Measurements from ENCODE around the gene PRDX5. TPM values are rescaled to one million over a fixed set of nuclear protein-coding genes. Genes with fewer than 3 reads are reported as not detected.

The PRDX5 gene
- total RNA-seq, 1 donor from 2014 or later = 264 TPM

DNA sequence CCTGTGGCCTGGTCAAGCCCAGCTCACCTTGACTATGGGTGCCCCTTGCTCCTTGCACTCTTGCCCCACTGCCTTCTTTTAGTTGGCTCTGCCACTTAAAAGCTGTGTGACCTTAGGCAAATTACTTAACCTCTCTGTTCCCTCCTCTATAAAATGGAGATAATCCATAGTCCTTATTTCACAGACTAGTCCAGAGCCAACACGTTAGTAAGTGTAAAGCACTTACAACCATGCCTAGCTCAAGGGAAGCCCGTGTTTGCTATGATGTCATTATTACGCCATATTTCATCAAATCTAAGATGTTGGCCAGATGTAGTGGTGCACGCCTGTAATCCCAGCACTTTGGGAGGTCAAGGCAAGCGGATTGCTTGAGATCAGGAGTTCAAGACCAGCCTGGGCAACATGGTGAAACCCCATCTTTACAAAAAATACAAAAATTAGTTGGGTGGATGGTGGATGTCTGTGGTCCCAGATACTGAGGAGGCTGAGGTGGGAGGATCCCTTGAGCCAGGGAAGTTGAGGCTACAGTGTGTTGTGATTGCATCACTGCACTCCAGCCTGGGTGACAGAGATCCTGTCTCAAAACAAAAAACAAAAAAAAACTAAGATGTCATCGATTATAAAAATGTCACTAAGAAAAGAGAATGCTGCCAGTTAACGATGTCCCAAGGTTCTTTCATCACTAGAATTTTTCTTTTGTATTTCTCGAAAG is 19.8 kb downstream of the PRDX5 start:
- Mint-ChIP-seq H3K36me3 (ENCODE audit: low read depth, unreplicated experiment) (no peaks in the 10 kb centered on the region), H3K4me1 (ENCODE audit: unreplicated experiment) (peaks cover 4% of the 10 kb centered on the region), H3K27ac (ENCODE audit: unreplicated experiment) (no peak overlapping the region), H3K4me3 (ENCODE audit: unreplicated experiment) (no peak overlapping the region), H3K27me3 (ENCODE audit: unreplicated experiment) (peaks cover 7% of the 10 kb centered on the region), H3K9me3 (ENCODE audit: unreplicated experiment) (no peaks in the 10 kb centered on the region)
- DNase-seq (ENCODE audit: low spot score) = no peak
- TF ChIP-seq, protein P1, sequence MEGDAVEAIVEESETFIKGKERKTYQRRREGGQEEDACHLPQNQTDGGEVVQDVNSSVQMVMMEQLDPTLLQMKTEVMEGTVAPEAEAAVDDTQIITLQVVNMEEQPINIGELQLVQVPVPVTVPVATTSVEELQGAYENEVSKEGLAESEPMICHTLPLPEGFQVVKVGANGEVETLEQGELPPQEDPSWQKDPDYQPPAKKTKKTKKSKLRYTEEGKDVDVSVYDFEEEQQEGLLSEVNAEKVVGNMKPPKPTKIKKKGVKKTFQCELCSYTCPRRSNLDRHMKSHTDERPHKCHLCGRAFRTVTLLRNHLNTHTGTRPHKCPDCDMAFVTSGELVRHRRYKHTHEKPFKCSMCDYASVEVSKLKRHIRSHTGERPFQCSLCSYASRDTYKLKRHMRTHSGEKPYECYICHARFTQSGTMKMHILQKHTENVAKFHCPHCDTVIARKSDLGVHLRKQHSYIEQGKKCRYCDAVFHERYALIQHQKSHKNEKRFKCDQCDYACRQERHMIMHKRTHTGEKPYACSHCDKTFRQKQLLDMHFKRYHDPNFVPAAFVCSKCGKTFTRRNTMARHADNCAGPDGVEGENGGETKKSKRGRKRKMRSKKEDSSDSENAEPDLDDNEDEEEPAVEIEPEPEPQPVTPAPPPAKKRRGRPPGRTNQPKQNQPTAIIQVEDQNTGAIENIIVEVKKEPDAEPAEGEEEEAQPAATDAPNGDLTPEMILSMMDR (IDR thresholded peaks at IDR 0.05; ENCODE audit: unreplicated experiment) = no peak

DNA sequence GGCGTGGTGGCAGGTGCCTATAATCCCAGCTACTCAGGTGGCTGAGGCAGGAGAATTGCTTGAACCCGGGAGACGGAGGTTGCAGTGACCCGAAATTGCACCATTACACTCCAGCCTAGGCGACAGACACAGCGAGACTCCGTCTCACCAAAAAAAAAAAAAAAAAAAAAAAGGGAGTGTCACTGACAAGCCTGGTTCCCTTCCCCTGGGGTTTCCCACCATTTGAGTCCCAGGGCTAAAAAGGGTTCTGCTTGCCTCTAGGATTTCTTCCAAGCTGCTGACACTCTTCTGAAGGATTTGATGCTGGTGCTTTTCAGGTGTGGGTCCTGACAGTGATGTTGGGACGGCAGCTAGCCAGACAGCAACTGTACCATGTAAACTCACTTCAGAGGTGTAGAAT is 20.8 kb downstream of the PRDX5 start:
- DNase-seq (ENCODE audit: low spot score) = no peak
- H3K27me3 Mint-ChIP-seq (ENCODE audit: unreplicated experiment) = peaks cover 4% of the 10 kb centered on the region
- H3K36me3 Mint-ChIP-seq (ENCODE audit: low read depth, unreplicated experiment) = no peaks in the 10 kb centered on the region
- H3K4me3 Mint-ChIP-seq (ENCODE audit: unreplicated experiment) = no peak overlapping the region
- TF ChIP-seq, protein P1 (IDR thresholded peaks at IDR 0.05; ENCODE audit: unreplicated experiment) = no peak
- H3K9me3 Mint-ChIP-seq (ENCODE audit: unreplicated experiment) = no peaks in the 10 kb centered on the region
- no peak overlapping the region for H3K27ac Mint-ChIP-seq (ENCODE audit: unreplicated experiment)
- peaks cover 4% of the 10 kb centered on the region for H3K4me1 Mint-ChIP-seq (ENCODE audit: unreplicated experiment)

DNA sequence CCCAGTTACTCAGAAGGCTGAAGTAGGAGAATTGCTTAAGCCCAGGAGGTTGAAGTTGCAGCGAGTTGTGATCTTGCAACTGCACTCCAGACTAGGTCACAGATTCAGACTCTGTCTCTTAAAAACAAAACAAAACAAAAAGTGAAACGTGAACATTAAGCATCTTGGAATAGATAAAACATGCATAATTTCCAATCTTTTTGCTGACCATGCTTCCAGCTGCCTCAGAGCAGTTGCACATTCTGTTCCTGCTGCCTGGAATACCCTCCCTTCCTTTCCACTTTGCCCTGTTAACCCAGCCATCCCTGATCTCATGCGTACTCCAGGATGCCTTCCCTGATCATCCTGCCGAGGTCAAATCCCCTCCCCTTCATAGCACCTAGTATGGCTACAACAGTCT is 21.4 kb downstream of the PRDX5 start:
- Mint-ChIP-seq H3K27me3 (ENCODE audit: unreplicated experiment) (peaks cover 4% of the 10 kb centered on the region), H3K36me3 (ENCODE audit: low read depth, unreplicated experiment) (no peaks in the 10 kb centered on the region), H3K27ac (ENCODE audit: unreplicated experiment) (peak overlapping the region; percentile 27), H3K4me3 (ENCODE audit: unreplicated experiment) (peak overlapping the region; percentile 22), H3K9me3 (ENCODE audit: unreplicated experiment) (no peaks in the 10 kb centered on the region), H3K4me1 (ENCODE audit: unreplicated experiment) (peaks cover 4% of the 10 kb centered on the region)
- DNase-seq (ENCODE audit: low spot score) = no peak
- TF ChIP-seq, protein P1 (IDR thresholded peaks at IDR 0.05; ENCODE audit: unreplicated experiment) = no peak

DNA sequence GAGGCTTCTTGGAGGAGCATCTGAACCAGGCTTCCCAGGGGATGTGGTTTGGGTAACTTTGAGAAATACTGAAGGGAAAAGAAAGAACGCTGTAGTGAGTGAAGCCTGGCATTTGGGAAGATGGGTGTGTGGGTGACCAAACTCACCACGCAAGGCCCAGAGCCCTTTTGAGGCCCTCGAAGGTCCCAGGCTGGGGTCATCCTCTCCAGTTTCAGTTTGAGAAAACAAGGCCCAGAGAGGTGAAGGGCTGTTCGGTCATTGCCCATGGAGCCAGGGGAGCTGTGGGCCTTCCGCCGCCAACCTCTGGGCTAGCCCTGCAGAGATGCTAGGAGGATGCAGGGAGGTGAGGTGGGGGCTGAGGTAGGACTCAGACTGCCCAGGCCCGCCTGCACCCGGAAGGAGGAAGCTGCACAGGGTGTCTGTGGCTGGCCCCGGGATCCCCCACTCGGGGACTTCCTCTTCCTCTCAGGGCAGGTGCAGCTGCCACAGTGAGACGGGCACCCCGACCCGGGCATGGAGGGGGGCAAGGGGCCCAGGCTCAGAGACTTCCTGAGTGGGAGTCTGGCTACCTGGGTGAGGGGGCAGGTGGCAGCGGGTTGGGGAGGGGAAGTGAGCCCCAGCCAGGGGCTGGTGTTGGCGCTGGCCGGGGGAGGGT is 22.0 kb downstream of the PRDX5 start, which contains the start of gene CCDC88B:
Gene CCDC88B, plus strand, starts transcription at position 451 of the 655 bp plus-strand sequence. Its CDS starts 63 bp downstream, at position 514.
- H3K4me3 Mint-ChIP-seq (ENCODE audit: unreplicated experiment) = peak within 1 kb of the TSS; percentile 67
- H3K4me1 Mint-ChIP-seq (ENCODE audit: unreplicated experiment) = peaks cover 4% of the 10 kb centered on the region
- TF ChIP-seq, protein P1 (IDR thresholded peaks at IDR 0.05; ENCODE audit: unreplicated experiment) = no peak
- DNase-seq (ENCODE audit: low spot score) = no peak
- H3K9me3 Mint-ChIP-seq (ENCODE audit: unreplicated experiment) = no peaks in the 10 kb centered on the region
- H3K27me3 Mint-ChIP-seq (ENCODE audit: unreplicated experiment) = peaks cover 4% of the 10 kb centered on the region
- H3K36me3 Mint-ChIP-seq (ENCODE audit: low read depth, unreplicated experiment) = no peaks in the 10 kb centered on the region
- H3K27ac Mint-ChIP-seq (ENCODE audit: unreplicated experiment) = peak within 1 kb of the TSS; percentile 27

All from endothelial cell (in vitro differentiated cells).